ENCODE data around the gene NOX5. TPM values are rescaled to one million over a fixed set of nuclear protein-coding genes. Genes with fewer than 3 reads are reported as not detected.

The NOX5 gene
- total and polyA plus RNA-seq, 2 of the 4 experiments (the other 2 are of a cell fraction) = 0.07 TPM; not detected in 1

DNA sequence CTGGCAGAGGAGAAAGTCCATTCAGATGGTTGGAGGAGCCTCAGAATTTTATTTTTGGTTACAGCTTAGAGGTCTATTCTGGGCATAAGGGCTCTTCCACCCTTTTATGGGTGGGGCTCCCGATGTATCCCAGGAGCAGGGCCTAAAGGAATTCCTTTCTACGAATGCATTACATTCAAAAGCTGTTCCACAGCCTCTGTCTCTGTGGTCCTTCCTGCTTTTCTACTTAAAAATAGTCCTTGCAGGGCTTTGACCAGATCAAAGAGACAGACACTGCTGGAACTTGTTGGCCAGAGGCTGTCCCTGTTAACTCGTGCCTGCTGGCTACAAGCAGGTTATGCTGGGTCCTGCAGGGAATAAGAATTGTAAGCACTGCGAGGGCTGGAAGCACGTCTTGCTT lies 14.4 kb upstream of the NOX5 start:
- BruUV-seq (replicated peaks) = no TSS peak
- Histone ChIP-seq H3K14ac (replicated peaks; ENCODE audit: low read depth, low read length) (no peak overlapping the region), H4K20me1 (ENCODE audit: insufficient read depth, low read length) (no peaks in the 10 kb centered on the region), H3K4me1 (ENCODE audit: control insufficient read depth, insufficient read depth, low read length) (no peaks in the 10 kb centered on the region), H3K4ac (ENCODE audit: low read depth, low read length) (no peak overlapping the region), H3K9ac (ENCODE audit: low read depth, low read length) (no peak overlapping the region), H4K91ac (ENCODE audit: insufficient read depth, low read depth, low read length) (no peak overlapping the region), H2AK5ac (ENCODE audit: low read depth, low read length) (no peak overlapping the region), H2BK120ac (ENCODE audit: low read depth, low read length) (no peak overlapping the region), H3K9me3 (ENCODE audit: control insufficient read depth, insufficient read depth, low read length) (no peaks in the 10 kb centered on the region), H3K23ac (ENCODE audit: low read depth, low read length) (no peak overlapping the region), H2BK20ac (ENCODE audit: low read depth, low read length) (no peak overlapping the region), H2AK9ac (replicated peaks; ENCODE audit: low read depth, low read length, poor library complexity) (no peak overlapping the region), H3K27ac (ENCODE audit: insufficient read depth, low read length) (no peak overlapping the region), H3K4me3 (ENCODE audit: insufficient read depth, low read depth, low read length) (no peak overlapping the region), H2BK5ac (ENCODE audit: low read depth, low read length, poor library complexity, severe bottlenecking) (no peak overlapping the region), H3K4me2 (ENCODE audit: low read depth, low read length) (no peak overlapping the region), H3K36me3 (ENCODE audit: control insufficient read depth, insufficient read depth, low read length) (no peaks in the 10 kb centered on the region), H2BK15ac (ENCODE audit: low read depth, low read length) (no peak overlapping the region), H4K5ac (ENCODE audit: low read depth, low read length) (no peak overlapping the region), H4K8ac (ENCODE audit: low read depth in 2 of 2, low read length in 2 of 2) (no peak overlapping the region), H2AFZ (replicated peaks; ENCODE audit: low read length, poor library complexity) (no peak overlapping the region), H3K56ac (ENCODE audit: extremely low read depth, insufficient read depth, low read length) (no peak overlapping the region), H3K27me3 (ENCODE audit: control insufficient read depth, insufficient read depth, low read length) (peaks cover 31% of the 10 kb centered on the region), H3K79me1 (ENCODE audit: low read depth in 1 of 2, low read length in 2 of 2) (no peaks in the 10 kb centered on the region), H3K18ac (ENCODE audit: low read depth, low read length) (no peak overlapping the region), H3K9me1 (ENCODE audit: insufficient read depth, low read length) (no peaks in the 10 kb centered on the region)
- dilution Hi-C loops (cut with HindIII; ENCODE audit: low sequenced_read_pairs, unreplicated experiment) = no loop called here
- no peak for DNase-seq
- in situ Hi-C loops (cut with MboI; ENCODE audit: low sequenced_read_pairs) = no loop called here
- CTCF ChIA-PET = no interaction called here
- no peak for ATAC-seq (ENCODE audit: low read depth)
- no peak for TF ChIP-seq SMC3 (IDR thresholded peaks at IDR 0.05; ENCODE audit: low read depth, low read length)
- no peak for TF ChIP-seq MXI1 (IDR thresholded peaks at IDR 0.05; ENCODE audit: borderline replicate concordance, low read depth, low read length)
- TF ChIP-seq FOS (IDR thresholded peaks at IDR 0.05; ENCODE audit: low read depth, low read length) = no peak
- TF ChIP-seq, protein P1, sequence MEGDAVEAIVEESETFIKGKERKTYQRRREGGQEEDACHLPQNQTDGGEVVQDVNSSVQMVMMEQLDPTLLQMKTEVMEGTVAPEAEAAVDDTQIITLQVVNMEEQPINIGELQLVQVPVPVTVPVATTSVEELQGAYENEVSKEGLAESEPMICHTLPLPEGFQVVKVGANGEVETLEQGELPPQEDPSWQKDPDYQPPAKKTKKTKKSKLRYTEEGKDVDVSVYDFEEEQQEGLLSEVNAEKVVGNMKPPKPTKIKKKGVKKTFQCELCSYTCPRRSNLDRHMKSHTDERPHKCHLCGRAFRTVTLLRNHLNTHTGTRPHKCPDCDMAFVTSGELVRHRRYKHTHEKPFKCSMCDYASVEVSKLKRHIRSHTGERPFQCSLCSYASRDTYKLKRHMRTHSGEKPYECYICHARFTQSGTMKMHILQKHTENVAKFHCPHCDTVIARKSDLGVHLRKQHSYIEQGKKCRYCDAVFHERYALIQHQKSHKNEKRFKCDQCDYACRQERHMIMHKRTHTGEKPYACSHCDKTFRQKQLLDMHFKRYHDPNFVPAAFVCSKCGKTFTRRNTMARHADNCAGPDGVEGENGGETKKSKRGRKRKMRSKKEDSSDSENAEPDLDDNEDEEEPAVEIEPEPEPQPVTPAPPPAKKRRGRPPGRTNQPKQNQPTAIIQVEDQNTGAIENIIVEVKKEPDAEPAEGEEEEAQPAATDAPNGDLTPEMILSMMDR (conservative IDR thresholded peaks at IDR 0.05; ENCODE audit: low read depth, low read length) = no peak
- TF ChIP-seq, protein P2, sequence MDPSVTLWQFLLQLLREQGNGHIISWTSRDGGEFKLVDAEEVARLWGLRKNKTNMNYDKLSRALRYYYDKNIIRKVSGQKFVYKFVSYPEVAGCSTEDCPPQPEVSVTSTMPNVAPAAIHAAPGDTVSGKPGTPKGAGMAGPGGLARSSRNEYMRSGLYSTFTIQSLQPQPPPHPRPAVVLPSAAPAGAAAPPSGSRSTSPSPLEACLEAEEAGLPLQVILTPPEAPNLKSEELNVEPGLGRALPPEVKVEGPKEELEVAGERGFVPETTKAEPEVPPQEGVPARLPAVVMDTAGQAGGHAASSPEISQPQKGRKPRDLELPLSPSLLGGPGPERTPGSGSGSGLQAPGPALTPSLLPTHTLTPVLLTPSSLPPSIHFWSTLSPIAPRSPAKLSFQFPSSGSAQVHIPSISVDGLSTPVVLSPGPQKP (IDR thresholded peaks at IDR 0.05; ENCODE audit: borderline replicate concordance, low read depth, low read length) = no peak
- no peak for TF ChIP-seq CHD1 (IDR thresholded peaks at IDR 0.05; ENCODE audit: low read depth, low read length)
- TF ChIP-seq POLR2A (IDR thresholded peaks at IDR 0.05; ENCODE audit: low read depth, low read length) = no peak
- TF ChIP-seq RCOR1 (IDR thresholded peaks at IDR 0.05; ENCODE audit: insufficient replicate concordance, low read length) = no peak
- TF ChIP-seq NFE2L2 (IDR thresholded peaks at IDR 0.05; ENCODE audit: low read depth, low read length) = no peak
- TF ChIP-seq MAZ (IDR thresholded peaks at IDR 0.05; ENCODE audit: borderline replicate concordance, low read depth, low read length) = no peak
- no peak for TF ChIP-seq BHLHE40 (IDR thresholded peaks at IDR 0.05; ENCODE audit: low read depth, low read length)
- TF ChIP-seq CEBPB (IDR thresholded peaks at IDR 0.05; ENCODE audit: low read depth, low read length) = no peak
- no peak for TF ChIP-seq MAFK (IDR thresholded peaks at IDR 0.05; ENCODE audit: low read depth, low read length)
- intact Hi-C loops (cut with micrococcal nuclease) = no loop called here
- WGBS, 2 experiments (ENCODE audit: extremely low coverage in 2 of 2, insufficient read length in 1 of 2) = 20% methylated on average over 1 of the region's 5 CpGs; no CpG with 5 or more reads in 1 of the 2 experiments
- POLR2A ChIA-PET (ENCODE audit: unreplicated experiment) = no interaction called here
